NCI-H2227 treated with DMSO at 0.1 percent for 48 hours (cell line): ENCODE results near the gene MRPL44.
"Not testable (repeated sequence)": the region's sequence is repeated elsewhere in the genome, so short reads cannot be mapped to it uniquely, and the experiment has no call there.

Experiments
- DNase-seq: peaks from one replicate; lab custom pipeline; 2025; lab: John Stamatoyannopoulos, UW

MRPL44 gene

DNA sequence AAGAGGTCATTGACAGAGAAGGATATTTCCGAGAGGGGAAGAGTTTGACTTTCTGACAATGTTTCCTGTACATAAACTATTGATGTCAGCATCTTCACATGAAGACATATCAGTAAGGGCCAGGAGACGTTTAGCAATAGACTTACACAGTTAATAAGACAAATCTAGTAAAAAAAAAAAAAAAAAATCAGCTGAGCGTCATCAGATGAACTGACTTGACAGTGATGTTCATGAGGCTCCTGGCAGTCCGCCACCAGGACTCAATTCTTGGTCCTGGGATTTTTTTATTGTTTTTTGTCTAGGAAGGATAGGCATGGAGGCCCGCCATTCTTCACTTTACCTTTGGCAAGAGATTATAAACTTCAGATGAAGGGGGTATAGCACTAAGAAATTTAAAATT, 14.5 kb downstream of the MRPL44 start:
- DNase-seq: no peak

DNA sequence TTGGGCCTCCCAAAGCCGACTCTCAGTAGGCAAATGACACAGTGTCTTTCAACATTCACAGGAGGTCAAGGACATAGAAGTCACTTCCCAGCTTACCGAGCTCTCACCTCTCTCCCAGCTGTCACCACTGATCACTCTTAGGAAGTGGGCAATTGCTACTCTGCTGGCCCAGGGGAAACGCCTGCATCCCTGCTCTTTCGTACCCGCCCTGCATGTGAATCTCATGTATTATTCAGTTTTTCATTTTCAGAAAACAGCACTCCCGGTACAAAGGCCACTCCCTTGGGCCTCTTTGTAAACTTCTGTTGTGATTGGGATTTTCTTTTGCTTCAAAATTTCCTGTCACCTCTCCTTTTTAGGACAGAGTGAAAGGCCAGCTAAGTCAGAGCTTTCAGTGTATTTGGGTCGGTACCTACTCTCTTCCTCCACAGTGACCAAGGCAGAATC, 15.4 kb downstream of the MRPL44 start:
- DNase-seq: peak; percentile 27

DNA sequence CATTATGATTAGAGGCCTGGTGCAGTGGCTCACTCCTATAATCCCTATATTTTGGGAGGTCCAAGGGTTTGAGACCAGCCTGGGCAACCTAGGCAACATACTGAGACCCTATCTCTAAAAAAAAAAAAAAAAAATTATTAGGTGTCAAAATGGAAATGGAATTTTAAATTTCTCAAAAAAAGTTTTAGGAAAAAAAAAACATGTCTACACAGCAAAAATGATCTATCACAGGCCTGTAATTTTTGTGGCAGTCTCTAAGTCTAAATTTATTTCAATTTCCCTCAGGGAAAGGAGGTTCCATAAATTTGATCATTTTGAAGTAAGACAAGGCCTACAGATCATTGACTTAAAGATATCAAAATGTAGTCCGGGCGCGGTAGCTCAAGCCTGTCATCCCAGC, 16.3 kb downstream of the MRPL44 start:
- no peak for DNase-seq

DNA sequence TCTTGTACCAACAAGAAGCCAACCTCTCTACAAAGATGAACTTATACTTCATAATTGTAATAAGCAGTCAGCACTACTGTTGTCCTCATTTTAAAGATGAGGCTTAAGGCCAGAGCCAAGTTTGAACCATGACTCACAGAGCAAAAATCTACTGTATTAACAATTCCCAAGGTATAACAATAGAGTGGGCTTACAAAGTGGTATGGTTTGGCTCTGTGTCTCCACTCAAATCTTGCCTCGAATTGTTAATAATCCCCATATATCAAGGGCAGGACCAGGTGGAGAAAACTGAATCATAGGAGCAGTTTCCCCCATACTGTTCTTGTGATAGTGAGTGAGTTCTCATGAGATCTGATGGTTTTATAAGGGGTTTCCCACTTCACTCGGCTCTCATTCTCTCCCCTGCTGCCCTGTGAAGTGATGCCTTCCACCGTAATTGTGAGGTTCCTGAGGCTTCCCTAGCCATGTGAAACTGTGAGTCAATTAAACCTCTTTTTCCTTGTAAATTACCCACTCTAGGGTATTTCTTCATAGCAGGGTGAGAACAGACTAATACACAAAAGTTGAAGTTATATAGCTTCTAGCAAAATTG, 19.5 kb downstream of the MRPL44 start:
- DNase-seq: no peak

DNA sequence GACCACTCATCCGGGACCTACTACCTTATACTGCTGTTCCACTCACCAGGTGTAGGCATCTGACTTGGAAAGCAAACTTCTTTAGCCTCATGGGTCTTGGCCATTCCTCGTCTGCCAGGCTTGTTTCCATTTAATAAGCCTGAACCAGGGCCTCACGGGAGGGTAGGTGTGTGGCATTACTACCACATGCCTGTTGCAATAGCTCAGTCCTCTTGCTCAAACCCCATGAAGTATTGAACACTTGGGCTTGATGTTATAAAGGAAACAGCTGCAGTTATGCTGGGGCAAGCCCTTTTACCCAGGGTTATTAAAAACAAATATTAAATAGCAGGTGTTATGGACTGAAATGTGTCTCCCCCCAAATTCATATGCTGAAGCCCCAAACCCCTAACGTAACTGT, 21.2 kb downstream of the MRPL44 start:
- no peak for DNase-seq

DNA sequence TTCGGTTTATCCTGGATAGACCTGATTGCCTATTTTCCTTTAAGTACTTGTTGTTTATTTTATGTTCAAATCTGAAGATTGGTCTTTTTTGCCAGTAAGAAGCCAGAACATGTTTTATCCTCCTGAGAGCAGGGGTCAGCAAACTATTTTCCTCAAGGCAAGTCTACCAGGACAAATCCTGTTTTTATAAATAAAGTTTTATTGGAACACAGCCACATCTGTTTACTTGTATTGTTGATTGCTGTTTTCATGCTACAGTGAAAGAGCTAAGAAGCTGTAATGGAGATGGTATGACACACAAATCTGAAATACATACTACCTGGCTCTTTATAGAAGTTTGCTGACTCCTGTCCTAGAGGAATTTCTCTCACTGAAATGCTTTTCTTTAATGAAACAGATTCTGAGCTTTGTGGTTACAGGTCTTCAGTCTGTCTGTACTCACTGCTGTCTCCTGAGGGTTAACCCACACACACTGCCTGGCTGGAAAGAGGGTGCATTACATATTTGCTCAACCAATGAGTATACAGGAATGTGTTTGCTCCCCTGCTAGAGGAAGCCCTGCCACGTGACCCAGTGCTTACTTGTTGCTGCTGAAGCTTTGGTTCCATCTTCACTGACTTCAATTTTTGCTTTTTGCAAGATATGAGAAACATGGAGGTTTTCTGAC, 22.6 kb downstream of the MRPL44 start:
- DNase-seq: no peak

DNA sequence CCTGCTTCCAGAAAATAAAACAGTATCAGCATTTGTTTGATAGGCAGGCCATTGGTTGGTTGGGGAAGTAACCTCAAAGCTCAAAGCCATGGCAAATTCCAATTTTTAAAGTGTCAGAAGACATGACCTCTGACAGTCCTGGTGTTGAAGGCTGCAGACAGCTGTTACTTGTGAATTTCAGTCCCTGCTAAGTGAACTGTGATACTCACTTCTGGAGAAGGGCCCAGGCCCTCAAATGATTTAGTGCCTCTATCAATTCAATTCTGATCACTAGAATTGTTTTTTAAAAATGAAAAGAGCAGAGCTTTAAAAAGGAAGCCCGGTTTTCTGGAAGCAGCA, 23.1 kb downstream of the MRPL44 start:
- no peak for DNase-seq

DNA sequence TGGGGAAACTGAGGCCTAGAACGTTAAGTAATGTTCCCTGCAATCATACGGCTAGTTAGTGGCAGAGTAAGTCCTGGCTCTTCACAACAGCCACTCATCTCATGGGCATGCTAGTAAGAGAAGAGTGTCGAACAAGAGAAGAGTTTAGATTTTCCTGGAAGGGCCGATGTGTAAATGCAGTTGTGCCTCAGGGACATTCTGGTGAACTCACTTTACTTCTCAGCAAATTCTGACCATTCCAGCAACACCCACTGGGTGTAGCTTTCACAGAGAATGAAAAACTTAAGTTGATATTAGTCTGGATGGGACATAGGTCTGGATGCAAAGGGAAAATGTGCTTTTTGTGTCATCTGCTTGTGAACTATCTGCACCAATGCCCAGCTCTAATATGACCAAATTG, 23.5 kb downstream of the MRPL44 start:
- DNase-seq: no peak

DNA sequence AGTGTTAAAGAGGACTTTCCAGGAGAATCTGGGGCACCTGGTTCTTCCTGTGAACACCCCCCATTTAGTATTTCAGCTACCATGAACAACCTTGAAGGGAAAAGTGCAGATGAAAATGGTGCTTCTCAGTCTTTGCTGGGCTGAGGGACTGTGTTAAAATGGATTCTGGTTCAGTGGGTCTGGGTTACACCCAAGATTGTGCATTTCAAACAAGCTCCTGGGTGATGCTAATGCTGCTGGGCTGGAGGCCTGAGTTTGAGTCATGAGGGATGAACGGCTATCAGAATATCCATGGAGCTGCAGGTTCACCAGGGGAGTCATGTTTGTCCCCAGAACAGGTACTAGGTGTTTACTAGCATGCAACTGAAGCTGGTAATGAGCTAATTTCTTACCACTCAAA, 24.0 kb downstream of the MRPL44 start:
- no peak for DNase-seq

DNA sequence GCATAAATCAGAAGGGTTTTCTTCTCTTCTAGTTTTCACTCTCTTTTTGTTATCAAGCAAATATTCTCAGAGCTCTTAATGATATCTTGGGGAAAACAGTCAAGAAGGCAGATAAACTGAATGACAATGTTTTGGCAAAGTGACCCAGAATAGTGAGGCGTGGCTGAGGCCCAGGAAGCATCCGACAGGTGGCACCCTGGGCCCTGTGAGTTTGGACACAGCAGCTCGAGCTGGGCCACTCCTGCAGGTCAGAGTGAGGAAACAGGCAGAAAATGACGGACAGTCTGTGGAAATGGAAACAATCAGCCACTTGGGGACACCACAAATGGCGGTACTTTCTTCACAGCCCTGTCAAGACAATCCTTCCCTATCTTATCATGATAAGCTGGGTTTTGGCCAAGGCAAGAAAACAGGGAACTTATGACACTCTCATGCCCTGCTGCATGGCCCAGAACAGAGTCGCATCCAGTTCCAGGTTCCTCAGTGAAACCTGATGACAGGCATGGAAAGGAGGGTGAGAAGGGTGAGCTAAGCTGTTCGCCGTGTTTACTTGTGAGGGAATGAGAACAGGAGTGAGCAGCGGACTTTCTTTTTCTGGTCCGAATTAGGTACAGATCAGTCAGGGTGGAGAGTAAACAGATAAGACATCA, 32.1 kb downstream of the MRPL44 start:
- DNase-seq: no peak

DNA sequence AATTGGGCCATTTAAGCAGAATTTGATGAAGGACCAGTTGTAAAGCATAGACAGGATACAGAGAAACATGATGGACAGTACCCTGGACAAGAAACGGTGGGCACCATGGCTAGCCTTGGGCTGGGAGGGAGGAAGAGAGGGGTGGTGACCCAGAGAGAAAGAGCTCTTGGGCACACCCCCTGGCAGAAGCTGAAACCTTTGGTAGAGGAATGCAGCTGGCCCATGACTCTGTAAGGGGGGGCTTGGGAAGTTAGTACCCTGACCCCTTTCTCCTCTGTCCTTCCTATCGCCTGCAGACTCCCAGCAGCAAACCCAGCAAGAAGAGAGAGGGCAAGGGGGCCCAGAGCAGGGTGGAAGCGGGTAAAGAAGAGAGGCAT, 32.6 kb downstream of the MRPL44 start:
- no peak for DNase-seq

DNA sequence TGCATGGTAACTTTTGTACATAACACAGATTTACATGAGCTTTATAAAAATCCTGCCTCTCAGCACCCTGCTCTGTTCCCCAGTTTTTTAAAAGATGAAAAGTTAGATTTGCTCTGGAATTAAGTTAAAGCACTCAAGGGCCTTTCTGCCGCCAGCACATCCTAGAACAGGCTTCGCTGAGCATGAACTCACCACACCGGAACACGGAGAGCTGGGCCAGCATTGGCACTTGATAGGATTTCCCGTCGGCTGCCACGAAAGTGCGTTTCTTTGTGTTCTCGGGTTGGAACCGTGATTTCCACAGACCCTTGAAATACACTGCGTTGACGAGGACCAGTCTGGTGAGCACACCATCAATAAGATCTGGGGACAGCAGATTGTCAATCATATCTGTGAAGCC, 34.3 kb downstream of the MRPL44 start:
- DNase-seq: no peak

DNA sequence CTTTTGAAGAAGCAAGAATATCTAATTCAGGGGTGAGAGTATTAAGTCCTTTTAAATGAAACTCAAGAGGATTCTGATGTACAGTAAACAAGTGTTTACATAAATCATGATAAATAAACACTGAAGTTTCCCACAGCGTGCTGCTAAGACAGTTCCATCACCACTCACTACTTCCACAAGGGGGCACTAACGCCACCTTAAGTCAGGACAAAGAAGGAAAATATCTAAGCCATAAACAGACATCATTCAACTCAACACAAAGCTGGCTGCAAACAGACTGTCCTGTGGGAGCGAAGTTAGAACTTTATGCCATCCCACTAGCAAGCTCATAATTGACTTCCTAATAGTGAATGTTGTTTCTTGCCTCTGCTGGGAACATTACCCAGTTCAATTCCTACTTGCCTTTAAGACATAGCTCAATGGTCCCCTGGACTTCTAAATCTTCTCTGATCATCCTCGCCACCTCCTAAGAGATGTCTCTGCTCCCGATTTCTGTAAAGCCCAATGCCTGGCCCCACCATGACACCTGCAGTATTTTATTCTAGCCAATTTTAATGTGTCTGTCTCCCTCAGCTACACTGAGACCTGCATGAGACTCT, 36.5 kb downstream of the MRPL44 start:
- peak; percentile 60 for DNase-seq

DNA sequence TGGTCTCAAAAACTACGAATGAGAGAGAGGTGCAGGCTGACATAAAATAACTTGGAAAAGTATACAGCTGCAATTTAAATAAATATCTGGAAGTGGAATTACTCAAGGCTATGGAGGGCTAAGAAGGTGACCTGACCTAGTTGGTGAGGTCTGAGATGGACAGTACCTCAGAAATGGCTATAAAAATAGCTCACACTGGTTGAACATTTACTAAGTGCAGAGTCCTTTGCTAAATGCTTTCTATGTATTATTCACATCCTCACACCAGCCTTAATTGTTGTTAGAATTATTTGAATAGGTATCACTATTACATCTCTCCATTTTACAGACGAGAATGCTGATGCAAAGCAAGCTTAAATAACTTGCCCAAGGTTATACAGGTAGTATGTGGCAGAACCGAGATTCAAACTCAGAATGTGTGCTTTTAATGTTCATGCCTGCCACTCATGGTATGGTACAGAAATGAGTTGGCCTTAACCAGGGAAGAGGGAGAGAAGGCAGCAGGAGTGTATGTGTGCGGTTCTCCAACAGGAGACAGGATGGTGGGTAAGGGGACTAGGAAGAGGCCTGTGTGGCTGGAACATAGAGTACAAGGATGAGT, 37.4 kb downstream of the MRPL44 start:
- no peak for DNase-seq

DNA sequence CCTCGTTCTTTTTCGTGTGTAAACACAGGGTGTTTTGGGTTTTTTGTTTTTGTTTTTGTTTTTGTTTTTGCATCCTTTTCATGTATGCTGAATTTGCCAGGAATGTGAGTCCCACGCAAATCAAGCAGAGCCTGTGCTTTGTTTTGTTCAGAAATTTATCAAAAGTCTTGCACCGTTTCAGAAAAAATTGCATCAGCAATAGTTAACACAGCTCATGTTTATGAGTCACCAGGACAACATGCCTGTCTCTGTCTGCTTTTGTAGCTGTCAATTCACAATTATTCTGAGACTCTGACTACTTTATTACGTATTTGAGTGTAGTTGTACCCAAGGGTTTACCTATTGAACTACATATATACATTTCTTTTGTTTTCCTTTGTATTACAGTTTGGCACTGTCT, 38.3 kb downstream of the MRPL44 start:
- no peak for DNase-seq

DNA sequence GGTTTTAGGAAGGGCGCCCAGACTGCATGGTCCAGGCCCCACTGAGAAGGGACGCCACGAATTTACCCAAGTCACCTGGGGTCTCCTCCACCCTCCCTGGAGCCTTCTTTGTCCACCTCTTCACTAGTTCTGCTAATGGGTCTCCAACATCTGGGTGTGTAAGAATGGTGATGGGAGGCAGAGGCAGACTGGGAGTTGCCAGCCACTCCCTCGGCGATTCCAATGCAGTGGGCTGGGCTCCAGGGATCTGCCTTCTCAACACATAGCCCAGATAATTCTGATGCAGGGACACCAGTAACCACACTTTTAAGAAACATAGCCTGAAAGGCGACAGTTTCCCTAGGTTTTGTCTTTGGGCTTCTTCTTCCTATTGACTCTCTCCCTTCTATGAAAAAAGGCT, 39.1 kb downstream of the MRPL44 start:
- DNase-seq: no peak

DNA sequence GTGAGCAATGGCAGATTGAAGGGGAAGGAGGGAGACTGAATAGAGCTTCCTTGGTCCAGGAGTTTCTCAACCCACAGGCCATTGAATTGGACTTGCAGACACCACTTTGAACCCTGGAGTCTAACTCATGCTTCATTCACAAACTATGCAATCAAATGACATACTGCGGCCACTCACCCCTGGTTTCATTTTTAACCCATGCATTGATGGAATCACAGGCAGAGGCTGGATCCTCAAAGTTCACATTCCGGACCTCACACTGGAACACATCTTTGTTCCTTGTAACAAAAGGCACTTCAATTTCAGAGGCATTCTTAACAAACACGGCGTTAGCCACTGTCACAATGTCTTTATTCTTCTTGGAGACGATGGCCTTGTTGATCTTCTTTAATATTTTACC, 40.7 kb downstream of the MRPL44 start:
- no peak for DNase-seq

DNA sequence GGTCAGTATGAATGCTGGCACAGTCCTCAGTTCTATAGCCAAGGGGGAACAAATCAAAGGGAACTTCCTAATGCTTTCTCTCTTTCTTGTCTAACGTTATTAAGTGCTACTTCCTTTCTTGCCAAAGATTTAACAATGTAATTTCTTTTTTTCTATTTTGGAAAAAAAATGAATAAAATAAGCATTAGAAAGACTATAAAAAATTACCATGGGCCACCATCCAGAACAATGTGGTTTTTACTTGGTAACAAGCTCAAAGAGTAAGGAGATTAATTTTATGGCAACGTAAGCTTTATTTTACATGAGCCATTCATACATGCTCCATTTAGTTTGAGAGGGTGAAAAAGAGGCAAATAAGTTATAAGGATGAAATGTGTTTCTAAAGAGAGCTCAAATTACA, 41.7 kb downstream of the MRPL44 start:
- no peak for DNase-seq

DNA sequence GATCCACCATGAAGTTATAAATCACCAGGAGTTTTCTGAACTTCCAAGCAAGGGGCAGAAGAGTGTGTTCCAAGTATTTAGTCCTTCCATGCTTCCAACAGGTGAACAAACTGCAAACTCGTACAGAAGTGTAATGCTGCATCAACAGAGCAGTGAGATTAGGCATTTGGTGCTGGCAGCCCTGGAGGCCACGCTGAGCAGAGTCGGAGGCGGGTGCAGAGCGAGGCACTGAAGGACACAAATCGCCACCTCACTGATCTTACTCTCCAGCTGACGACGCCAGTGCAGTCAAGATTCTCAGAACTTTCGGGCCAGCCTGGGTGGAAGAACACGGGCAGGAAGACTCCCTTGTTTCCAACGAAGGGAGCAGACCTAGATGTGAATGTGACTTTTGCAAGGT, 42.6 kb downstream of the MRPL44 start:
- DNase-seq: no peak

DNA sequence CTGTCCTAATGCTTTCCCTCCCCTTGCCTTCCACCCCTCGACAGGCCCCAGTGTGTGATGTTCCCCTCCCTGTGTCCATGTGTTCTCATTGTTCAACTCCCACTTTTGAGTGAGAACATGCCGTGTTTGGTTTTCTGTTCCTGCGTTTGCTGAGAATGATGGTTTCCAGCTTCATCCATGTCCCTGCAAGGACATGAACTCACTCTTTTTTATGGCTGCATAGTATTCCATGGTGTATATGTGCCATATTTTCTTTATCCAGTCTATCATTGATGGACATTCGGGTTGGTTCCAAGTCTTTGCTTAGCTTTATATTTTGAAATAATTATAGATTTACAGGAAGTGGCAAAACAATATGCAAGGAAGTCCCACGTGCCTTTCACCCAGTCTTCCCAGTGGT, 43.4 kb downstream of the MRPL44 start:
- DNase-seq: not testable (repeated sequence)

DNA sequence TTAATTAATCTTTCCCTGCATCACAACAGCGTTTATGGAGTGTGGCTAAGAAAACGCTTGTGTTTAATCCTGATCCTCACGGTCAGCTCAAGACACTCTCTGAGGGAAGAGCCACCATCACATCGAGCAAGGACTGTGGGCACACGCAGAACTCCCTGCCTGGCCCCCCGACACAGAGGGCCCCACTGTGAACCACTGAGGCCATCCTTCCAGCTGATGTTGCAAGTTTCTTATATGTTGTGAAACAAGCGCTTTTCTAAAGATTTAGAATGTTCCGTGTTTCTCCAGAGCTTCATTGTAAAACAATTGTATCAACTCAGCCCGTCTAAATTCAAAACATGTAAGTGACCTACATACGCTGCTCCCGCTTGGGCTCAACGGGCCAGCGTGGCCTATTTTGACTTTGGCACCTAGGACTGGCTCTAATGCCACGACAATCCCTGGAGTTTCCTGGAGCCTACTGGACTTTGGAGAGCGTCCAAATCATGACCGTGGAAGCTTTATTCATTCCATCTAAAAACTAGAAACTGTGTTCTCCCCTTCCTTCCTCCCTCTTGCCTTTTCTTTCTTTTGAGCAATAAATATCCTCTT, 46.9 kb downstream of the MRPL44 start:
- no peak for DNase-seq

DNA sequence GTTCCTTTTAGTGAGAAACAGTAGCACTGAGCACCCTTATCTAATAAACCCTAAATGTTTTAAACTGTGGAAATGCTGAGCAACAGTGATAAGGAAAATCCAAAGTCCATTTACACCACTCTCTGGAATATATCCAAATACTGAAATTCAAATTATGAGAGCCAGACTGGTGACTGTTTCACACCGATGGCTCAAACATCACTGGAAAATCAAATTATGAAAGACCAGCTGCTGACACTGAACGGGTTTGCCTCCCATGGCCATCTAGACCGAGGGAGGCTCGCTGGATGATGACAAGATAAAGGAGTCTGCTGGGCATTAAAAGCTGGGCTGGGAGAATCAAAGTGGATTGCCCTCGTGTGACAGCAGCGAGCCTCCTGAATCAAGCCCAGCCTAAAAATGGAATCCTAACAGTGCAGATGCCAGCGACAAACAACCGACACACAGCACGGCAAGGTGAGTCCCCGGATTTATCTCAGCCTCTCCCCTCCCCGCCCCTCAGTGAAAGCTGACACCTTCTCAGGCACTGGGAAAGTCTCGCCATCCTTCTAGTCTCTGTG, 51.5 kb downstream of the MRPL44 start:
- DNase-seq: no peak
